Neural progenitor cell (in vitro differentiated cells): ENCODE results near the gene PCYT1A. TPM values are rescaled to one million over a fixed set of nuclear protein-coding genes. Genes with fewer than 3 reads are reported as not detected.
A peak's percentile ranks its signal among the peaks of the same experiment; 100 is the strongest.

Source experiments
- DNase-seq: peaks from one replicate; pipeline ENCODE4 v3.0.0-alpha.2; 2016; ENCODE audit warnings: low spot score
- H2AFZ ChIP-seq: fragments of 200-600 bp; sonication (generic); replicated peaks from 2 replicates; pipeline ENCODE4 v1.6.1; 2016; ENCODE audit warnings: antibody characterized with exemption
- H3F3A ChIP-seq: fragments of 200-600 bp; sonication (generic); 2 replicates; pipeline ENCODE4 v1.6.1; 2016; ENCODE audit warnings: antibody characterized with exemption, low read depth
- H3K27ac ChIP-seq: fragments of 200-600 bp; sonication (generic); 2 replicates; pipeline ENCODE4 v1.5.1; 2016; ENCODE audit warnings: mild to moderate bottlenecking
- H3K27me3 ChIP-seq: fragments of 200-600 bp; sonication (generic); 2 replicates; pipeline ENCODE4 v1.6.1; 2016; ENCODE audit warnings: mild to moderate bottlenecking, moderate library complexity
- H3K36me3 ChIP-seq: fragments of 200-600 bp; sonication (generic); 2 replicates; pipeline ENCODE4 v1.5.1; 2016
- H3K4me1 ChIP-seq: fragments of 200-600 bp; sonication (generic); 2 replicates; pipeline ENCODE4 v1.6.1; 2016; ENCODE audit warnings: mixed run types
- H3K4me2 ChIP-seq: fragments of 200-600 bp; sonication (generic); 2 replicates; pipeline ENCODE4 v1.6.1; 2016
- H3K4me3 ChIP-seq: fragments of 200-600 bp; sonication (generic); 2 replicates; pipeline ENCODE4 v1.5.1; 2016
- H3K79me2 ChIP-seq: fragments of 200-600 bp; sonication (generic); 2 replicates; pipeline ENCODE4 v1.6.1; 2016; ENCODE audit warnings: low read depth
- H3K9ac ChIP-seq: fragments of 200-600 bp; sonication (generic); 2 replicates; pipeline ENCODE4 v1.6.1; 2016
- H3K9me3 ChIP-seq: fragments of 200-600 bp; sonication (generic); 2 replicates; pipeline ENCODE4 v1.5.1; 2016; ENCODE audit warnings: low read depth
- H4K20me1 ChIP-seq: fragments of 200-600 bp; sonication (generic); 2 replicates; pipeline ENCODE4 v1.6.1; 2016; ENCODE audit warnings: low read depth
- H3K27ac Mint-ChIP-seq: 3 replicates; pipeline ENCODE4 v1.8.0; 2021; ENCODE audit warnings: mixed read lengths
- H3K27me3 Mint-ChIP-seq: 2 replicates; pipeline ENCODE4 v1.8.0; 2022; ENCODE audit warnings: low read depth, mild to moderate bottlenecking, inconsistent platforms, moderate library complexity, mixed read lengths; ENCODE audit not compliant: insufficient read depth
- H3K36me3 Mint-ChIP-seq: 3 replicates; pipeline ENCODE4 v1.8.0; 2021; ENCODE audit warnings: mixed read lengths
- H3K4me1 Mint-ChIP-seq: 3 replicates; pipeline ENCODE4 v1.8.0; 2021; ENCODE audit warnings: mixed read lengths
- H3K4me3 Mint-ChIP-seq: 3 replicates; pipeline ENCODE4 v1.8.0; 2021; ENCODE audit warnings: mild to moderate bottlenecking, moderate library complexity, mixed read lengths
- H3K9me3 Mint-ChIP-seq: 3 replicates; pipeline ENCODE4 v1.8.0; 2020; ENCODE audit warnings: mixed read lengths
- EZH2 ChIP-seq: fragments of 200-600 bp; sonication (generic); IDR thresholded peaks from 2 replicates; pipeline ENCODE4 v1.6.1; 2017; ENCODE audit warnings: antibody characterized with exemption, mild to moderate bottlenecking, moderate library complexity
- EZH2phosphoT487 ChIP-seq: fragments of 200-600 bp; sonication (generic); IDR thresholded peaks from 2 replicates; pipeline ENCODE4 v1.6.1; 2017; ENCODE audit warnings: antibody characterized with exemption
- total RNA-seq: library from RNA; depleted of rRNA; stranded (reverse); fragments of >200 nt; gene quantifications from 2 replicates; pipeline ENCODE4 v1.2.3, GENCODE V29; 2015; ENCODE audit warnings: low replicate concordance
- TF ChIP-seq, protein P1 (sequence below): fragments of 200-600 bp; sonication (generic); IDR thresholded peaks from 2 replicates; pipeline ENCODE4 v1.5.1; 2017; ENCODE audit warnings: antibody characterized with exemption, mild to moderate bottlenecking

The PCYT1A gene
- total RNA-seq, 1 donor from 2014 or later = 29.3 TPM

DNA sequence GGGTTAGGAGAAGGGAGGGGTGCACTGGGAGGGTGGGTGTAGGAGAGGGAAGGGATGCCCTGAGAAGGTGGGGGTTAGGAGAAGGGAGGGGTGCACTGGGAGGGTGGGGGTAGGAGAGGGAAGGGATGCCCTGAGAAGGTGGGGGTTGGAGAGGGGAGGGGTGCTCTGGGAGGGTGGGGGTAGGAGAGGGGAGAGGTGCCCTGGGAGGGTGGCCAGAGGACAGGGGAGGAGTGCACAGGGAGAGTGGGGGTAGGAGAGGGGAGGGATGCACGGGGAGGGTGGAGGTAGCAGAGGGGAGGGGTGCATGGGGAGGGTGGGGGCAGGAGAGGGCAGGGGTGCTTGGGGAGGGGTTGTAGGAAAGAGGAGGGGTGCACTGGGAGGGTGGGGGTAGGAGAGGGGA lies 47.5 kb upstream of the PCYT1A start:
- Histone ChIP-seq H3K27me3 (no peaks in the 10 kb centered on the region), H3K4me3 (no peak overlapping the region), H3K27ac (no peak overlapping the region), H3K36me3 (no peaks in the 10 kb centered on the region), H4K20me1 (no peaks in the 10 kb centered on the region), H3K4me1 (no peaks in the 10 kb centered on the region), H3K79me2 (no peaks in the 10 kb centered on the region), H3K9ac (no peak overlapping the region), H3K4me2 (no peak overlapping the region), H3F3A (no peaks in the 10 kb centered on the region), H2AFZ (no peak overlapping the region), H3K9me3 (no peaks in the 10 kb centered on the region)
- no peak overlapping the region for H3K27ac Mint-ChIP-seq
- H3K4me1 Mint-ChIP-seq = peaks cover 3% of the 10 kb centered on the region
- no peak overlapping the region for H3K4me3 Mint-ChIP-seq
- no peaks in the 10 kb centered on the region for H3K36me3 Mint-ChIP-seq
- peaks cover 3% of the 10 kb centered on the region for H3K9me3 Mint-ChIP-seq
- TF ChIP-seq, protein P1, sequence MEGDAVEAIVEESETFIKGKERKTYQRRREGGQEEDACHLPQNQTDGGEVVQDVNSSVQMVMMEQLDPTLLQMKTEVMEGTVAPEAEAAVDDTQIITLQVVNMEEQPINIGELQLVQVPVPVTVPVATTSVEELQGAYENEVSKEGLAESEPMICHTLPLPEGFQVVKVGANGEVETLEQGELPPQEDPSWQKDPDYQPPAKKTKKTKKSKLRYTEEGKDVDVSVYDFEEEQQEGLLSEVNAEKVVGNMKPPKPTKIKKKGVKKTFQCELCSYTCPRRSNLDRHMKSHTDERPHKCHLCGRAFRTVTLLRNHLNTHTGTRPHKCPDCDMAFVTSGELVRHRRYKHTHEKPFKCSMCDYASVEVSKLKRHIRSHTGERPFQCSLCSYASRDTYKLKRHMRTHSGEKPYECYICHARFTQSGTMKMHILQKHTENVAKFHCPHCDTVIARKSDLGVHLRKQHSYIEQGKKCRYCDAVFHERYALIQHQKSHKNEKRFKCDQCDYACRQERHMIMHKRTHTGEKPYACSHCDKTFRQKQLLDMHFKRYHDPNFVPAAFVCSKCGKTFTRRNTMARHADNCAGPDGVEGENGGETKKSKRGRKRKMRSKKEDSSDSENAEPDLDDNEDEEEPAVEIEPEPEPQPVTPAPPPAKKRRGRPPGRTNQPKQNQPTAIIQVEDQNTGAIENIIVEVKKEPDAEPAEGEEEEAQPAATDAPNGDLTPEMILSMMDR = no peak
- no peak for TF ChIP-seq EZH2phosphoT487
- no peak for TF ChIP-seq EZH2
- DNase-seq = no peak
- peaks cover 2% of the 10 kb centered on the region for H3K27me3 Mint-ChIP-seq

DNA sequence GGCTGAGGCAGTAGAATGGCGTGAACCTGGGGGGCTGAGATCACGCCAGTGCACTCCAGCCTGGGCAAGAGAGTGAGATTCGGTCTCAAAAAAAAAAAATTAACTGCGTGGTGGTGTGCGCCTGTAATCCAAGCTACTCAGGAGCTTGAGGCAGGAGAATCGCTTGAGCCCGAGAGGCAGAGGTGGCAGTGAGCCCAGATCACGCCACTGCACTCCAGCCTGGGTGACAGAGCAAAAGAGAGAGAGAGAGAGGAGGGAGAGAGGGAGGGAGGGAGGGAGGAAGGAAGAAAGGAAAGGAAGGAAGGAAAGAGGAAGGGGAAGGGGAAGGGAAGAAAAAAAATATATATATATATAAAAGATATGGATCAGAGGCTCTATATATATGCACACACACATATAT lies 44.6 kb upstream of the PCYT1A start:
- Histone ChIP-seq H2AFZ (no peak overlapping the region), H3K4me3 (no peak overlapping the region), H3K4me1 (no peaks in the 10 kb centered on the region), H3F3A (no peaks in the 10 kb centered on the region), H3K9ac (no peak overlapping the region), H3K9me3 (no peaks in the 10 kb centered on the region), H3K27ac (no peak overlapping the region), H3K27me3 (no peaks in the 10 kb centered on the region), H3K36me3 (no peaks in the 10 kb centered on the region), H3K4me2 (no peak overlapping the region), H4K20me1 (no peaks in the 10 kb centered on the region), H3K79me2 (no peaks in the 10 kb centered on the region)
- no peaks in the 10 kb centered on the region for H3K9me3 Mint-ChIP-seq
- peaks cover 2% of the 10 kb centered on the region for H3K27me3 Mint-ChIP-seq
- peaks cover 3% of the 10 kb centered on the region for H3K4me1 Mint-ChIP-seq
- TF ChIP-seq EZH2 = no peak
- TF ChIP-seq, protein P1 = no peak
- TF ChIP-seq EZH2phosphoT487 = no peak
- no peak overlapping the region for H3K27ac Mint-ChIP-seq
- H3K36me3 Mint-ChIP-seq = no peaks in the 10 kb centered on the region
- no peak for DNase-seq
- H3K4me3 Mint-ChIP-seq = no peak overlapping the region

DNA sequence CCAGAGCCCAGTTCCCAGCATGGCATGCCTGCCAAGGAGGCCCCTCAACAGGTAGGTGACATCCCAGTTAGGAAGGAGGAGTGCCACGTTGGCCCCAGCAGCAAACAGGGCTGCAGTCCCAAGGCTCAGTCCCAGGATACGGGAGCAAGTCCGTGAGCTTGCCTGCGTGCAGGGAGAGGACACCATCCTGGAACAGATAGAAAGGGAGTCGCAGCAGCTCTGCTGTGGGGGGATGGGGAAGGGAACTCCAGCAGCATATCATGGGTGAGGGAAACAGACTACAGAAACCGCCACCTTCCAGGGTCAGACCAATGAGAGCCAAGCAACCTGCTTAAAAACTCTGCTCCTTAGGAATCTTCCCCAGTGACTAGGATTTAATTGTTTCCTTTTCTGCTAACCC lies 39.9 kb upstream of the PCYT1A start:
- Histone ChIP-seq H3K79me2 (no peaks in the 10 kb centered on the region), H3K9ac (no peak overlapping the region), H3K4me1 (no peaks in the 10 kb centered on the region), H2AFZ (peak overlapping the region; percentile 69), H3K4me2 (no peak overlapping the region), H3K27me3 (no peaks in the 10 kb centered on the region), H3K9me3 (no peaks in the 10 kb centered on the region), H3K27ac (no peak overlapping the region), H4K20me1 (no peaks in the 10 kb centered on the region), H3F3A (peaks cover 4% of the 10 kb centered on the region), H3K36me3 (no peaks in the 10 kb centered on the region), H3K4me3 (no peak overlapping the region)
- Mint-ChIP-seq H3K4me3 (no peak overlapping the region), H3K9me3 (no peaks in the 10 kb centered on the region), H3K4me1 (peaks cover 2% of the 10 kb centered on the region), H3K36me3 (no peaks in the 10 kb centered on the region), H3K27ac (no peak overlapping the region), H3K27me3 (peaks cover 2% of the 10 kb centered on the region)
- TF ChIP-seq EZH2phosphoT487 (no peak), EZH2 (no peak)
- TF ChIP-seq, protein P1 = no peak
- DNase-seq = no peak

DNA sequence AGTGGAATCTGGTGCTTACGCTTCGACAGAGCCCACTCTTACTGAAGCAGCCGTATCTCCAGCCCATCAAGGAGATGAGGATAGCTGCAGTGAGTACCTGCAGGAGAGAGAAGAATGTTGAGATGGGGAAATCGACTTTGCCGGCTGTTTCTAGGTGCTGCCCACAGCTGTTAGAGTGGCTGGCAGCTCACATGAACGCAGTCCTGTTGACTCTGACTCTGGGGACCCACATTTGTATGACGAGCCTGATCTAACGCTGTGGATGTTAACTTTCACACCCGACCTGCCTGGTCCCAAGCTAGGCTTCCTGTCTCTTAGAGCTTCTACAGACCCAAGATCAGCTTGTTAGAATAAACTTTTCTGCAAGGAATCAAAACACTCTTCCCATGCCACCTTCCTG lies 39.4 kb upstream of the PCYT1A start:
- H2AFZ ChIP-seq = peak overlapping the region; percentile 69
- H3K27me3 Mint-ChIP-seq = no peaks in the 10 kb centered on the region
- no peaks in the 10 kb centered on the region for H3K9me3 Mint-ChIP-seq
- H3F3A ChIP-seq = peaks cover 4% of the 10 kb centered on the region
- H3K4me1 ChIP-seq = no peaks in the 10 kb centered on the region
- H3K27me3 ChIP-seq = no peaks in the 10 kb centered on the region
- no peak overlapping the region for H3K9ac ChIP-seq
- TF ChIP-seq, protein P1 = no peak
- no peak for TF ChIP-seq EZH2
- no peak for TF ChIP-seq EZH2phosphoT487
- H3K4me1 Mint-ChIP-seq = peaks cover 2% of the 10 kb centered on the region
- H3K4me2 ChIP-seq = no peak overlapping the region
- no peak overlapping the region for H3K4me3 ChIP-seq
- no peak for DNase-seq
- no peaks in the 10 kb centered on the region for H4K20me1 ChIP-seq
- no peaks in the 10 kb centered on the region for H3K79me2 ChIP-seq
- no peak overlapping the region for H3K27ac ChIP-seq
- no peak overlapping the region for H3K27ac Mint-ChIP-seq
- H3K36me3 Mint-ChIP-seq = no peaks in the 10 kb centered on the region
- no peaks in the 10 kb centered on the region for H3K36me3 ChIP-seq
- no peak overlapping the region for H3K4me3 Mint-ChIP-seq
- no peaks in the 10 kb centered on the region for H3K9me3 ChIP-seq
